Suppressor macrophage treated with lipopolysaccharide for 1 hour (primary cell): ENCODE measurements around the gene AGPAT1.

ENCODE experiments used
- DNase-seq, 3 donors: peaks; one replicate each; pipeline ENCODE4 v3.0.0-alpha.2; 2020 to 2022

Gene AGPAT1

DNA sequence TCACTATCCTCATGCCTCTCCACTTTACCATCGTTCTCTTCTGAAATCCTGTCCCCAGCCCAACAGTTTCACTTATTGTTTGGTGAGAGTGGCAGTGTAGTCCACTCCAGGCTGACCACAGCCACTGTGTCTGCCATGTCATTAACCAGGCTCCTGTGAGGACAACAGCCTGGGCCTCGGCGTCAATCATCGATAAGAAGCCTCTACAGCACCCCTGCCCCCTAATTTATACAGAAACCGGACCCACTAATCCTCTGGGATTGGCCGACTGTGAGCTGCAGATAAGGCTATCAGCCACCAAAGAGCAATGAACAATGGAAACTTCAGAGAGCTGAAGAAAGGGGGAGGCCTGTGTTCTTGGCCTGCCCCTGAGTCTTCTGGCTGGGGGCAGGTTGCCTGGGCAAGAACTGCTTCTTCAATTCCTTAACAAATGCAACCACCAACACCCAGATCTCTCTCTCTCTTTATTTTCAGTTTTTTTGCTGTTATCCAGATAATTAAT lies 8.1 kb downstream of the AGPAT1 start:
- DNase-seq, result no peak

DNA sequence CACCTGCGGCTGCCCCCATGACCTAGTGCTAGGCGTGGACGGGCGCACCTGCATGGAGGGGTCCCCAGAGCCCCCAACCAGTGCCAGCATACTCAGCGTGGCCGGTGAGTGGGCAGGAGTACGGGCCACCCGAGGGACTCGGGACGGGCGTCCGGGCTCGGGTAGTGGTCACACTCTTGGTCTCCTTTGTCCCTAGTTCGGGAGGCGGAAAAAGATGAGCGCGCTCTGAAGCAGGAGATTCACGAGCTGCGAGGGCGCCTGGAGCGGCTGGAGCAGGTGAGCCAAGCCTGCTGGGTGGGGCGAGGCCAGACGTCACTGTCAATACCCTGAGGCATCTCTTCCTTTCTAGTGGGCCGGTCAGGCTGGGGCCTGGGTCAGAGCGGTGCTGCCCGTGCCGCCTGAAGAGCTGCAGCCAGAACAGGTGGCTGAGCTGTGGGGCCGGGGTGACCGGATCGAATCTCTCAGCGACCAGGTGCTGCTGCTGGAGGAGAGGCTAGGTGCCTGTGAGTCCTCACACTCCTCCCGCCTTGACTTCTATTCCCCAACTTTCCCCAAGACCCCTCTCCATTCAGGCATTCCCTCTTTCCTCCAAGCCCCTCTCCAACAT lies 8.6 kb downstream of the AGPAT1 start:
- no peak for DNase-seq

- no peak for DNase-seq
Observed at GRCh38 chr6:32166411-32167061, 9.3 kb downstream of the AGPAT1 start.

GRCh38 chr6:32164295-32164694 lies 11.6 kb downstream of the AGPAT1 start, which contains the start of gene EGFL8:
Gene EGFL8, plus strand, starts transcription at chr6:32164595. Its CDS starts 1,571 bp downstream, at chr6:32166166.
- no peak for DNase-seq

DNA sequence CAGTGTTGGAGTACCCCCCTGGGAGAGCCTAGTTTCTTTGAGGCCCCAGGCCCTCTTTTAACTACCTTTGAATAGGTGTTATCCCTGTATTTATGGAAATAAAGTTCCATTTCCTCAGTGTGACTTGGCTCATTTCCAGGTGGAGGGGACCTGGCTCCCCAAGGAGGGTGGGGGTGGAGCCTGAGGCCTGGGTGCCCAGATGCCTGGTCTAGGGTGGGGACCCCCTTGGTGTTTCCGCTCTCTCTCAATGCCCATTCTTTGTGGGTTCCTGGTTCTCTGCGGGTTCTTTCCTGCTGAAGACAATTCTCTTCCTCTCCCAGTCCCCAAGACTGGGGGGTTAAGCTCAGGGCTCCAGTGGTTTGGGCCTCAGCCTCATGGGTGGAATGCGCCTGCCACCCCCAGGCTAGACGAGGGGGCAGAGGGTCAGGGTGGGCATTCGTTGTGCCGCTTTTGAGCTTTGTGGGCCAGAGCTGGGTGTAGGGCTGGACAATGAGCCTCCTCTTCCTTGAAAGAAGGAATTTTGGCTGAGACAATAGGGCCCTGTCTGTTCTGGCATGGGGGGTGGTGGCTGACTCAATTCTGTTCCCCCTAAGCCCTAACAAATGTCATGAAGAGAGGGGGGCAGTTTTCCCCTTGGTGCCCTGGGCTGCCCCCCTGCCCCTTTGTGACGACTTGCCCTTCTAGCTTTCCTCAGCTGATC lies 12.2 kb downstream of the AGPAT1 start:
- DNase-seq, result no peak

GRCh38 chr6:32158052-32158451 lies 17.8 kb downstream of the AGPAT1 start:
- DNase-seq, result no peak

- DNase-seq, result no peak
Observed at GRCh38 chr6:32156891-32157290, 19.0 kb downstream of the AGPAT1 start.

DNA sequence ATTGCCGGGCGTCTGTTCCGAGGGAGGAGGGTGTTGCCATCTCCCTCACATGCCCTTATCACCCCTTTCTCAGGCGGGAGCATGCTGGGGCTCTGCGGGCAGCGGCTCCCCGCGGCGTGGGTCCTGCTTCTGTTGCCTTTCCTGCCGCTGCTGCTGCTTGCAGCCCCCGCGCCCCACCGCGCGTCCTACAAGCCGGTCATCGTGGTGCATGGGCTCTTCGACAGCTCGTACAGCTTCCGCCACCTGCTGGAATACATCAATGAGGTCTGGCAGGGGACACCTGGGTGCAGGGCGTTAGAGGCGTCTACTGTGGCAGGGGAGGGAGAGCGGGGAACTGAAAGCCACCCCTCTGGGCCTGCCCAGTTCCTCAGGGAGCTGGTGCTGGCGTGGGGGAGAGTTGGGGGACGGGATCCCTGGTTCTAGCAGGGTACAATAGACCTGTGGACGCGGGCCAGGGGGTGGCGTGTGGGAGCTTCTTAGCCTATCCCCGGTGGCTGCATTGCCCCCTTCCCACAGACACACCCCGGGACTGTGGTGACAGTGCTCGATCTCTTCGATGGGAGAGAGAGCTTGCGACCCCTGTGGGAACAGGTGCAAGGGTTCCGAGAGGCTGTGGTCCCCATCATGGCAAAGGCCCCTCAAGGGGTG lies 21.2 kb downstream of the AGPAT1 start:
- DNase-seq, result peak; percentile 35 to 52 (median 51)

- DNase-seq, result peak; percentile 37 to 58 (median 38)
Observed at GRCh38 chr6:32153564-32154513, 22.0 kb downstream of the AGPAT1 start, which contains the start of gene PPT2. Gene PPT2, plus strand, starts transcription at chr6:32154141. Its CDS starts 454 bp downstream, at chr6:32154595.

DNA sequence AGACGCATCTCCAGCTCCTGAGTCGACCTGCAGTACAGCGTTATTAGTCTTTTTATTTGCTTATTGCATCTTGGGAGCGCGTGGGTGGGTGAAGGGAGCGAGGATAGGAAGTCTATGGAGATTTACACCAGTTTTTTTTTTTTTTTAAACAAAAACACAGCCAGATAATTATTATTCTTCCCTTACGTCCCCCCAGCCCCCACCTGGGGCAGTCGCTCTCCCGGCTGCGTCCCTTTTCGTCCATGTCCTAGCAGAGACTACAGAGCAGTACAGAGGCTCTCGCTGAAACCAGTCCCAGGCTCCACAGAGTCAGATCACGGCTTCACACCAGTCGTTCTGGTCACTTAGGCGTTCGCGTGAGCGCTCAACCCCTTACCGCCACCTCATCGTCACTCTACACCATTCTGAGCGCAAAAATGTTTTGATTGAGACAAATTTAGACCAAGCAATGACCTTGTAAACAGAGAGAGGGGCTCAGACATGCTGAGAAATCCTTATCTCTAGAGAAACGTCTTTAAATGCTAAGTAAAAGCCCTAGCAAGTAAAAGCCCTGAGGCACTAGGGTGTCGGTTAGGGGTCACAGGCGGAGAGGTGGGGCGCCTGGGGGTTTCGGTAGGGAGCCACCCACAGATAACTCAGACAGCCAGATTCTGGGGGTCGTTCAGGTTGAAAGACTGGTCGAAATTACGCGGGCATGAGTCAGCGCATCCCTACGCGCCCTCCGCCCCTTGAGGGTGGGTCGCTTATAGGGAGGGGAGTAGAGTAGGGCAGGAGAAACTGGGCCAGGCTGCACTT lies 22.9 kb downstream of the AGPAT1 start:
- DNase-seq, result no peak

- no peak for DNase-seq
Observed at GRCh38 chr6:32151863-32152768, 23.8 kb downstream of the AGPAT1 start, which contains the start of gene PRRT1. Gene PRRT1, minus strand, starts transcription at chr6:32151939. Its CDS starts 112 bp downstream, at chr6:32151827.

- no peak for DNase-seq
Observed at GRCh38 chr6:32151181-32151862, 24.6 kb downstream of the AGPAT1 start.

DNA sequence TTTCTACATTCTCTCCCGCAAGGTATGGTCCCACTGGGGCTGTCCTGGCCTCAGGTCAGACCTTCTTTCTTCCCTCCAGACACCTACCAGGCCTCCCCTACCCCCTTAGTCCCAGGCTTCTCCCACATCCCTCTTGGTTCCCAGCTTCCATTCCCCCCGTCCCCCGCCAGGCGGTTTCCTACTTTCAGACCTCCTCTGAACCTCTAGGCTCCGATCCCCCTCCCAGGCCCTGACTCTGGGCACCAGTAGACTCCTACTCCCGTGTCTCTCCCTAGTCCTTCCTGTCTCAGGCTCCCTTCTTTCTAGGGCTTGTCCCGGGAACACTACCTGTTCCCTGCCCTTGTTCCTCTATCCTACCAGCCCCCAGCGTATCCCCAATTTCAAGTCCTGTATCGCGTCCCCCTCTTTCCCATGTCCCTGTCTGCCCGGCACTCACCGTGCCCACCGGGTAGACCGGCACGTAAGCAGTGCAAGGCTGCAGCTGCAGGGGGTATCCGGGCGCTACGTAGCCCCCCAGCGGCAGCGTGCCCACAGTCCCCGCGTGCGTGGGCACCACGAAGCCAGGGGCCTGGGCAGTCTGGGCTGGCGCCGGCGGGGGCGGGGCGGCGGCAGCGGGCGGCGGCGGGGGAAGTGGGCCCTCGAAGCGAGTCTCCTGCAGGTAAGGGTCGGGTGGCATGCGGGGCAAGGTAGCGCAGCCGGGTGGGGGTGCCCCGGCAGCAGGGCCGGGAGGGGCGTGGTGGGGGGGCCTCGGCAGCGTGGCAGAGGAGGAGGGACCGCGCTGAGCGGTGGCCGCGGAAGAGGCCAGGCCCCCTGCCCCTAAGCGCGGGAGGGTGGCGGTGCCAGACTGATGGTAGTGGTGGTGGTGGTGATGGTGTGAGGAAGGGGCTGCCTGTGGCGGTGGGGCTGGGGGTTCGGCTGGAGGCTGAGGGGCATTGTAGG lies 25.7 kb downstream of the AGPAT1 start:
- DNase-seq, result no peak

DNA sequence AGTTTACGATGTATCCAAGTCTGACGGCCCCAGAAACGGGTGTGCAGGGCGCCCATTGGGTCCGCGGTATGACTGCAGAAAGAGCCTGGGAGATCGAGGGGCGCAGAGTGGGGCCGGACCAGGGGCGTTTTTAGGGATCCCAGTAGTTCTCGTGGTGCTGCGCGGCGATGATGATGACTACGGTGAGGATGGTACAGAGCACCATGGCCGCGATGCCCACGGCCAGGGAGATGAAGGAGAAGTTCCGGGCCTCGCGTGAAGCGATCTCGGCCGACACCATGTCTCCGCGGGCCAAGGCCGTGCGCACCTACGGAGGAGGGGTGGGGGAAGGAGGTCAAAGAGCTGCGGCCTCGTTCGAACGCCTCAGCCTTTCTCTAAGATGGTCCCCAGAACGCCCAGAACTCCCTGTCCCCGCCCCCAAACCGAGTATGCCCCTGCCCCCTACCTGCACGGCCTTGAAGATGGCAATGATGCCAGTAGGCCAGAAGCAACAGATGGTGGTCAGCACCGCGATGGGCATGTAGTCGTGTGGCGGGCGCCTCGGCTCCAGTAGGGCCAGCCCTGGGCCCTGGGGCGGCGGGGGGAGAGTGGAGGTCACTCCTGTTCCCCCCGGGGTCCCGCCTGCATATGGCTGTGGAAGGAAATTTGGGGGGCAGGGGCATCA lies 26.7 kb downstream of the AGPAT1 start:
- DNase-seq, result no peak

- DNase-seq, result peak; percentile 85 to 89 (median 87)
Observed at GRCh38 chr6:32148289-32149091, 27.4 kb downstream of the AGPAT1 start.

DNA sequence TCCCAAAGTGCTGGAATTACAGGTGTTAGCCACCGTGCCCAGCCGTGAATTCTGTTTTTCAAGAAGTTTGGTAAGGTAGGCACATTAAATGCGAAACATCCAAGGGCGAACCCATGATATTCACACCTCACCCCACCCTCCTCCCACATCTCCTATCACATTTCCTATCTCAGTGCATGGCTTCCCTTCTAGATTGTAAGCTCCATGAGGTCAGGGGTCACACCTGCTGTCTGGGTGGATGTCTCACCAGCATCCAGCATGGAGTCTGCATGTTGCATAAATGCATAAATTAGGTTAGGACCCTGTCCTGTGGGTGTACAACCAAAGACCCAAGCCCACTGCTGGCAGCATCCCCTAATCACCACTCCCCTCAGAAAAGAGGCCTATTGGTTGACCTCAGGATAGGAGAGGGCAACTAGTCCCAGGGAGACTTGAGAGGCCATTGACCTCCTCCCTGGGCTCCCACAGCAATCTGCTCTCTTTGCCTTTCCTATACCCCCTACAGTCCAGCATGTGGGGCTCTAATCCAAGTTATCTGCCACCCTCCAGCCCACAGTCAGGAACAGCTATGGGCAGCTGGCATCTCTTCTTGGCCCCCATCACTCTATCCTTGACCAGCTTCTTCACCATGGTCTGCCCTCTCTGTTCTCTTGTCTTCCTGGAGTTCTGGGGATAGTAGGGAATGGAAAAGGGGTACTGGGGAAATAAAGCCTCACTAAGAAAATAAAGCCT lies 28.3 kb downstream of the AGPAT1 start:
- DNase-seq, result peak in 1 of 3 donors; percentile 19
